Panc1 (cell line): ENCODE results near the gene RYR3. TPM values are rescaled to one million over a fixed set of nuclear protein-coding genes. Genes with fewer than 3 reads are reported as not detected.

Experiments used
- ATAC-seq: fragments of 200-7000 bp; cut with Tn5 transposase; 2 replicates; pipeline ENCODE4 v1.9.1; 2020; ENCODE audit warnings: mild to moderate bottlenecking, moderate library complexity
- BruUV-seq: library from RNA; stranded (reverse); fragments of 400-500 nt; replicated peaks from 2 replicates; lab custom pipeline; 2021; lab: Mats Ljungman, UMichigan
- CTCF ChIA-PET: fragments of 300-600 bp; sonication (Branson Sonifier 250); formaldehyde crosslinking; loops from one replicate; lab custom pipeline; 2022; ENCODE audit warnings: antibody characterized with exemption; lab: Charles Lee
- POLR2A ChIA-PET: fragments of 300-600 bp; sonication (Branson Sonifier 250); formaldehyde crosslinking; loops from one replicate; lab custom pipeline; 2022; ENCODE audit warnings: antibody characterized with exemption; lab: Charles Lee
- DNase-seq: peaks from one replicate; pipeline ENCODE4 v3.0.0-alpha.2; 2010; ENCODE audit warnings: low read depth, low spot score
- H3K27ac ChIP-seq: 2 replicates; pipeline ENCODE4 v1.5.1; 2011; ENCODE audit warnings: mild to moderate bottlenecking, low read length, inconsistent platforms
- H3K27me3 ChIP-seq: fragments of 200-500 bp; sonication (Bioruptor generic); 2 replicates; pipeline ENCODE4 v1.6.0; 2014; ENCODE audit warnings: low read length, inconsistent platforms; ENCODE audit not compliant: control insufficient read depth, insufficient read depth
- H3K36me3 ChIP-seq: fragments of 200-500 bp; sonication (Bioruptor generic); 2 replicates; pipeline ENCODE4 v1.5.1; 2014; ENCODE audit warnings: inconsistent platforms, mild to moderate bottlenecking, low read length, moderate library complexity; ENCODE audit not compliant: control insufficient read depth, insufficient read depth
- H3K4me1 ChIP-seq: 2 replicates; pipeline ENCODE4 v1.5.1; 2011; ENCODE audit warnings: inconsistent platforms, mild to moderate bottlenecking, low read length, moderate library complexity; ENCODE audit not compliant: control insufficient read depth, insufficient read depth
- H3K4me3 ChIP-seq, 2 experiments: 2 replicates each; pipeline ENCODE4 v1.5.1; 2011 to 2012; ENCODE audit warnings: low read depth in 2 of 2, low read length in 2 of 2, mild to moderate bottlenecking in 2 of 2, inconsistent platforms in 1 of 2, moderate library complexity in 1 of 2
- H3K9me3 ChIP-seq: fragments of 200-500 bp; sonication (Bioruptor generic); 2 replicates; pipeline ENCODE4 v1.5.1; 2014; ENCODE audit warnings: low read depth, mild to moderate bottlenecking, inconsistent platforms, low read length, moderate library complexity; ENCODE audit not compliant: control insufficient read depth, insufficient read depth
- POLR2AphosphoS5 ChIP-seq: IDR thresholded peaks from 2 replicates; pipeline ENCODE4 v1.6.1; 2012; ENCODE audit warnings: mild to moderate bottlenecking, low read depth, low read length, moderate library complexity
- REST ChIP-seq, 2 experiments: IDR thresholded peaks; 2 replicates each; pipeline ENCODE4 v1.6.1; 2011 to 2012; ENCODE audit warnings: low read depth in 2 of 2, control low read depth in 1 of 2, low read length in 1 of 2, mild to moderate bottlenecking in 1 of 2, moderate library complexity in 1 of 2; ENCODE audit not compliant: insufficient read depth in 1 of 2
- SIN3A ChIP-seq: IDR thresholded peaks from 2 replicates; pipeline ENCODE4 v1.6.1; 2012; ENCODE audit warnings: low read depth, mild to moderate bottlenecking, low read length, moderate library complexity, borderline replicate concordance; ENCODE audit not compliant: insufficient read depth
- TCF7L2 ChIP-seq: IDR thresholded peaks from 2 replicates; pipeline ENCODE4 v1.6.1; 2011; ENCODE audit warnings: mild to moderate bottlenecking, low read depth, low read length, inconsistent platforms
- in situ Hi-C: cut with HindIII; loops from 2 replicates; pipeline ENCODE4 v1.10.0; 2016; ENCODE audit warnings: low sequenced_read_pairs, low pct_unique_long_range_greater_than_20kb
- intact Hi-C: fragments of 100-400 bp; cut with micrococcal nuclease; formaldehyde crosslinking; loops from one replicate; pipeline ENCODE4 v1.10.0; 2022; ENCODE audit not compliant: unreplicated experiment
- total RNA-seq: library from RNA; stranded (reverse); gene quantifications from one replicate; pipeline ENCODE4 v1.2.1, GENCODE V29; 2021; ENCODE audit not compliant: unreplicated experiment
- TF ChIP-seq, protein P1 (sequence below): fragments of 450-650 bp; IDR thresholded peaks from 2 replicates; pipeline ENCODE4 v1.5.1; 2017; ENCODE audit warnings: mild to moderate bottlenecking

Gene RYR3
- total RNA-seq, 1 experiment from 2014 or later = not detected

GRCh38 chr15:33639051-33639450 lies 328.3 kb downstream of the RYR3 start:
- POLR2A ChIA-PET = no interaction called here
- TF ChIP-seq, protein P1, sequence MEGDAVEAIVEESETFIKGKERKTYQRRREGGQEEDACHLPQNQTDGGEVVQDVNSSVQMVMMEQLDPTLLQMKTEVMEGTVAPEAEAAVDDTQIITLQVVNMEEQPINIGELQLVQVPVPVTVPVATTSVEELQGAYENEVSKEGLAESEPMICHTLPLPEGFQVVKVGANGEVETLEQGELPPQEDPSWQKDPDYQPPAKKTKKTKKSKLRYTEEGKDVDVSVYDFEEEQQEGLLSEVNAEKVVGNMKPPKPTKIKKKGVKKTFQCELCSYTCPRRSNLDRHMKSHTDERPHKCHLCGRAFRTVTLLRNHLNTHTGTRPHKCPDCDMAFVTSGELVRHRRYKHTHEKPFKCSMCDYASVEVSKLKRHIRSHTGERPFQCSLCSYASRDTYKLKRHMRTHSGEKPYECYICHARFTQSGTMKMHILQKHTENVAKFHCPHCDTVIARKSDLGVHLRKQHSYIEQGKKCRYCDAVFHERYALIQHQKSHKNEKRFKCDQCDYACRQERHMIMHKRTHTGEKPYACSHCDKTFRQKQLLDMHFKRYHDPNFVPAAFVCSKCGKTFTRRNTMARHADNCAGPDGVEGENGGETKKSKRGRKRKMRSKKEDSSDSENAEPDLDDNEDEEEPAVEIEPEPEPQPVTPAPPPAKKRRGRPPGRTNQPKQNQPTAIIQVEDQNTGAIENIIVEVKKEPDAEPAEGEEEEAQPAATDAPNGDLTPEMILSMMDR = no peak
- TF ChIP-seq POLR2AphosphoS5 (no peak), REST (IDR thresholded peaks at IDR 0.05; ENCODE audit: insufficient read depth in 1 of 2, low read depth in 2 of 2, low read length in 1 of 2) (no peak), TCF7L2 (no peak), SIN3A (no peak)
- no peaks in the 10 kb centered on the region for H3K9me3 ChIP-seq
- no peaks in the 10 kb centered on the region for H3K36me3 ChIP-seq
- CTCF ChIA-PET = no interaction called here
- intact Hi-C loops (no loop called here), in situ Hi-C loops (no loop called here)
- peaks cover 41% of the 10 kb centered on the region for H3K27me3 ChIP-seq
- ATAC-seq (no peak), DNase-seq (no peak)
- no peak overlapping the region for H3K4me3 ChIP-seq
- H3K4me1 ChIP-seq = no peaks in the 10 kb centered on the region
- BruUV-seq = no TSS peak
- no peak overlapping the region for H3K27ac ChIP-seq

- no peak for DNase-seq
- no peak overlapping the region for H3K27ac ChIP-seq
- TF ChIP-seq TCF7L2 (no peak), POLR2AphosphoS5 (no peak), REST (IDR thresholded peaks at IDR 0.05; ENCODE audit: insufficient read depth in 1 of 2, low read depth in 2 of 2, low read length in 1 of 2) (no peak), SIN3A (no peak)
- TF ChIP-seq, protein P1 = no peak
- no peak for ATAC-seq
- intact Hi-C loops (no loop called here), in situ Hi-C loops (no loop called here)
- POLR2A ChIA-PET = no interaction called here
- H3K4me3 ChIP-seq = no peak overlapping the region
- H3K4me1 ChIP-seq = no peaks in the 10 kb centered on the region
- no TSS peak for BruUV-seq
- H3K27me3 ChIP-seq = peaks cover 42% of the 10 kb centered on the region
- no peaks in the 10 kb centered on the region for H3K9me3 ChIP-seq
- no peaks in the 10 kb centered on the region for H3K36me3 ChIP-seq
- CTCF ChIA-PET = no interaction called here
These were observed 328.7 kb downstream of the RYR3 start for GRCh38 chr15:33639456-33639855.
